GM21447 (cell line): Measurements from ENCODE around the gene CD300LB.
"Not testable (repeated sequence)": the region's sequence is repeated elsewhere in the genome, so short reads cannot be mapped to it uniquely, and the experiment has no call there.

Source experiments
- ATAC-seq: cut with Tn5 transposase; IDR thresholded peaks from one replicate; pipeline ENCODE4 v1.9.1; 2021; ENCODE audit not compliant: unreplicated experiment

The CD300LB gene

DNA sequence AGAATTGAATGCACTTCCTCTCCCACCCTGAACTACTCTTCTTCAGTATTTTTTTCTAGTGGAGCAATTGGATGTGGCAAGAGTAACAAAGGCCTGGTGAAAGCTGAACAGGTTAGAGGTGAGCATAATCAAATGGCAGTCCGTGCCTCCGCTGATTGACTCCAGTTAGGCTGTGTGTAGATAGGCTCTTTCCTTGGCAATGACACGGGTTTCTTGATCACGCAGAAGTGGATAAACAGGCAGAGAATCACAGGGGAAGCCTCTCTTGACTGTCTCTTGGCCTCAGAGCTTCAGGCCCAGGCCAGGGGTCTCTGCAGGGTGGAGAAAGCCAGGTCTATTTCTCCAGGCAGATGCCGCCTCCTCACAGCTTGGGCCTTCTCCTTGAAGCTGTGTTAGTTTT lies 4.2 kb downstream of the CD300LB start:
- ATAC-seq = no peak

DNA sequence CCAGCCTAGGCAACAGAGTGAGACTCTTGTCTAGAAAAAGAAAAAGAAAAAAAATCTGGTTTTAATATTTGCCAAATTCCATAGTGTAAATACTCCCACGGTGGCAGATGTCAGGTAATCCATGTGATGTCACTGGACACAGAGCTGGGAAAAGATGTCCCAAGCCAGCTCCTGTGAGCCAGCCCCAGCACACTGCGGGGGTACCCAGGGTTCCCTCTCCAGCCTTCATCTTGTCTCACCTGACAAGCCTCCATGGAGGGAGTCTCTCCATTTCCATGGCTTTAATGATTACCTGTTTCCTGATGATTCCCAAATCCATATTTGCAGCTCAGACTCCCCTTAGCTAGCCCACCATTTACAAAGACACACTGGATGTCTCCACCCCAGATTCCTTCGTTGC lies 4.6 kb downstream of the CD300LB start:
- ATAC-seq = no peak

DNA sequence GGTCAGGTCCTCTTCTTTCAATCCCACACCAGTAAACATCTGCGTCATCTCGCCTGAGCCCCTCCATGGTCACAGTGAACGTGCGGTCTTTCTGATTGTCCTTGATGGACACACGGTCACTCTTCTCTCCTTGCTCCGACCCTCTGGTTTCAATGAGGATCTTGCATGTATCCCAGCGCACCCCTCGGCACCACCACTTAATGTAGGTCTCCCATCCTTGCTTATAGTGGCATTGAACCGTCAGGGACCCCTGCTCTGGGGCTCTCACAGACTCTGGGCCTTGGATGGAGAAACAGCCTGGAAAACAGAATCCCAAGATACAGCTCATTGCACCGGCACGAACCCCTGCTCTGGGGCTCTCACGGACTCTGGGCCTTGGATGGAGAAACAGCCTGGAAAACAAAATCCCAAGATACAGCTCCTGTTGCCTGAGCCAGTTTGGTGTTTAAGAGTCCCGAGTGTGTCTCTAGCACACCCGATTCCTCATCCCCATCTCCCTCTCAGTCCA lies 5.4 kb downstream of the CD300LB start:
- no peak for ATAC-seq

DNA sequence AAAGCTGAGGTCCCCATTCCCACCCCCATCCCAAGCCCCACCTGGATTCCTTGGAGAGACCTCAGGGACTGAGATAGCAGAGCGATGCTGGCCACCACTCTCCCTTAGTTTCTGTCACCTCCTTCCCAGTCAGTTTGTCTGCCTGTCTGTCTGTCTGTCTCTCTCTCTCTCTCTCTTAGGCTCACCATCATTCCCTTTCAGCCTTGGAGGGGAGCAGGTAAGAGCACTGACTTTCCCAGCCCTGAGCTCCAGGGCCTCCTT lies 5.9 kb downstream of the CD300LB start:
- ATAC-seq = no peak

DNA sequence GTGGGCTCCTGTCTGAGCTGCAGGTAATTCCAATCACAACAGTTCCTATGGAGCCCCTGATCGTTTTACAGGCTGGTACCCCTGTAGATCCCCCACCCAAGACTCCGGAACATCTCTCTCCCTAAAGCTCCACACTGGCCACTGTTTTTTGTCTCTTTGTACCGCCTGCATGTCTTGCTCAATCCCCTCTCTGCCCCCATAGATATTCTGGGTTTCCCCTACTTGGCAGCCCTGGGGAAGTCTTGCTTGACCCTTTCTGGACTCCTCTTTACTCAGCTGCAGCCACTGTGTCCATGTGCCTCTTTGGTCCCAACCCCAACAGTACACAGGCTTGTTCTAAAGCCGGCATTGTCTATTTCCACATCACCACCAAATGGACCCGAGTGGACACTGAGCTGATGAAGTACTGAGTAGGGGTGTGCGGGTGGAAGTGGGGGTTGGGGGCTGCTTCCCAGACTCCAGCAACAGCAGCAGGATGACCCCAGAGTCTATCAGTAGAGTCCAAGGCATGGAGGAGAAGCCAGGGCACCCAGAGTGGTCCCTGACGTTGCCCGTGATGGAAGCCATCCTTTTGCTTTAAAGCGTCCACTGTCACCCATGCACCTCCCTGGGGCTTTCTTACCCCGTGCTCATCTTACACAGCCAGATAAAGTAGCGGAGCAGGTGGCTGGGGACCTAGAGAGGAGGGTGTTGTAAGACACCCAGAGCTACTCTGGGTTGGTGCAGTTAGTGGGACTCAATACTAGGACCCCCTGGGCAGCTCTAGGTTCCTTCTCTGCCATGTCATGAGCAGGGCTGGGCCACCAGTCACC lies 6.4 kb downstream of the CD300LB start:
- ATAC-seq = no peak

DNA sequence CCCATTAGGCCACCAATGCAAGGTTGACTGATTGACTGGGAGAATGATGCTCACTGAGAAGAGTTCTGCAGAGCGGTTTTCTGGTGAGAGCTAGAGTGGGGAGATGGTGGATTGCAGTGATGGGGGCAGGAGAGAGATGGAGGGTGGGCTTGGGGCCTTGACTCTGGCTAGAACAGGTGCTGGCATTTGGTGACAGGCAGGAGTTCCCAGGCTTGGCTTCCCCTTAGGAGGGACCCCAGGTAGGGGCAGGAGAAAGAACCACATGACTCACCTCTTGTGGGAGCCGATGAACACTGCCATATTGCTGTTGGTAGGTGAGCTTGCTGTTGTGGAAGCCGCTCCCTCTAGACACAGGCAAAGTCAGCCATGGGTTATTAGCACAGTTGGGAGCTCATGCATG lies 8.0 kb downstream of the CD300LB start:
- no peak for ATAC-seq

DNA sequence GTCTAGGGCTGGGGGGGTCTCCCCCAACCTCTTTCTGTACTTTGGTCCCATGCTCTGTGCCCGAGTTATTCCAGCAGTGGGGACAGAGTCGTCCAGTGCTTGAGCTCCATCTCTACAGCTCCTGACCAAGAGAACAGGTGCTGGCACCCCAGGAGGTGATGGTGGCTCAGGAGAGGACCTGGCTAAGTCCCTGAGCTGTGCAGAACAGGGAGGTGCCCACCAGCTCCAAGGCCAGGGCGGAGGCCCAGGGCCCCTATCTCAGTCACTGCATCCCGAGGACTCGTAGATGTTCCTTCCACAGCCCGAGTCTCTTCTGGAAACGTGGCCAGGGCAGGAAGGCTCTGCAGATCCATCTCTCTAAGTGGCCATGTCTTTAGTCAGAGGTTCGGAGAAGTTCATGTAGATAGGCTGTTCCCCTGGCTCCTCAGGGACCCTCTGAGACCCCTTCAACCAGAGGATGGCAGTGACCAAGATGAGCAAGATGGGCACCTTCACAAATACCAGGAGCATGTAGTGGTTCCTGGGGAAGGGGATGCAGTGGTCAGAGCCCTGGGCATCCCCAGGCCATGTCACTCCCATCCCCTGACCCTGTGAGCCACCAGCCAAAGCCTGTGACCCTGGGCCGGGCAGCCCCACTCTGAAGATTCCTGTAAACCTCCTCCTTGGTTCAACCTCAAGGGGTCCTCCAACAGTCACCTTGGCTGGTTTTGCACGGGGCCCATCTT lies 8.7 kb downstream of the CD300LB start:
- no peak for ATAC-seq

DNA sequence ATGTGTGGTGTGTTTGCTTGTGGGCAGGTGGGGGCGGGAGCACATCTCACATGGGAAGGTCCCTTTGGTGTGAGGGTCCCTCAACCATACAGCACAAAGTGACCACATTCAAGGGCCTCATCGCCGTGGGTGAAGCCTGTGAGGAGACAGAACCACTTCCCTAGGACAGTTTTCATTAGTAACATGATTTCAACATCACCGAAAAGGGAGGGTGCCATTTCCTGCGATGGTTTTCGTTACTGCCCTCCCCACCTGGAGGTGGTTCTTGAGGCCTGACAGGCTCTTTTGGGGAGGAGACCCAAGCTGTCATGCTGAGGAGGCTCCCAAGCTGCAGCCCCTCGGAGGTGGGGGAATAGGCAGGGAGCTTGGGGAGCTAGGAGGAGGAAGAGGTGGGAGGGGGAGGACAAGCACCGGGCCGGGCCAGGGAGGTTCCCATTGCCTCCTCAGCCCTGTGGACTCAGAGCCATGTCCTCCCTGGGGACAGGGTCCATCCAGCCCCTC lies 9.5 kb downstream of the CD300LB start:
- no peak for ATAC-seq

DNA sequence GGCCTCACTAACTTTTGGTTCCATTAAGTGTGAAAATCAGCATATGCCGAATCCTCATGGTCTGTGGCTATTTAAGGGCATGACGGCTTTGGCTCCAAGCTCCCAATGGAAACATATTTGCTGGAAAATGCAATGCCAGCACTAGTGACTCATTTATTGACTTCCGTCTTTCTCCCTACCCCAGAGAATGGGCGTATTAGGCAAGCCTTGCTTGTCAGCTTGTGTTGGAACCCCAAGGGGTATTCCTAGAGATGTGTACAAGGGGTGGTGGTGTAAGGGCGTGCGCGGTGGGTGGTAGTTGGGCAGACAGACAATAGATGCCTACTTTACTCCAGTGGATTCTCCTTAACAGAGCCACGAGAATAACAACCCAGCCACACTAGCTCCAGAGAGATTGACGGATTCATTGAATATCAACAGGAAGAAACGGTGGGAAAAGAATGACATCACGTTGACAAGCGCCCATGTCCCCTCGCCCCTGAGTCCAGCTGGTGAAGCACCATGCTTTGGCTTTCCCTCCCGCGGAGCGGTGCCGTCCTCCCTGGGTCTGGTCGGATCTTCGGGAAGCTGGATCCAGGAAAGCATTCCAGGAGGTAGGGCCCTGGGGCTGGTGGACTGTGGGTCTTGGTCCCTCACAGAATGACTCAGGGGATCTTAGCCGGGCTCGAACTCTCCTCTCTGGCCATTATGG lies 10.3 kb downstream of the CD300LB start:
- no peak for ATAC-seq

DNA sequence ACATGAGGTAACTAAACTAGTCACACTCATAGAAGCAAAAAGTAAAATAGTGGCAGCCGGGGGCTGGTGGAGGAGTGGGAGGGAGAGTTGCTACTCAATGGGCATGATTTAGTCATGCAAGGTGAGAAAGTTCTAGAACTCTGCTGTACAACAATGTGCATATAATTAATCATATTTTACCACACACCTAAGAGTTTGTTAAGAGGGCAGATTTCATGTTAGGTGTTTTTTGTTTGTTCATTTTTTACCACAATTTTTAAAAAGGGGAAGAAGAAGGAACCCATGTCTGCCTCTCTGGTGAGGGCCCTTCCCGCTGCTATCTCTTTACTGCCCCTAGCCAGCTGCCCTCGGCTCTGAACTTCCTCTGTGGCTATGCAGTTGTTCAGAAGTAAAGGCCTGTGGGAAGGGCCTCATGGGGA lies 11.2 kb downstream of the CD300LB start:
- ATAC-seq = no peak

DNA sequence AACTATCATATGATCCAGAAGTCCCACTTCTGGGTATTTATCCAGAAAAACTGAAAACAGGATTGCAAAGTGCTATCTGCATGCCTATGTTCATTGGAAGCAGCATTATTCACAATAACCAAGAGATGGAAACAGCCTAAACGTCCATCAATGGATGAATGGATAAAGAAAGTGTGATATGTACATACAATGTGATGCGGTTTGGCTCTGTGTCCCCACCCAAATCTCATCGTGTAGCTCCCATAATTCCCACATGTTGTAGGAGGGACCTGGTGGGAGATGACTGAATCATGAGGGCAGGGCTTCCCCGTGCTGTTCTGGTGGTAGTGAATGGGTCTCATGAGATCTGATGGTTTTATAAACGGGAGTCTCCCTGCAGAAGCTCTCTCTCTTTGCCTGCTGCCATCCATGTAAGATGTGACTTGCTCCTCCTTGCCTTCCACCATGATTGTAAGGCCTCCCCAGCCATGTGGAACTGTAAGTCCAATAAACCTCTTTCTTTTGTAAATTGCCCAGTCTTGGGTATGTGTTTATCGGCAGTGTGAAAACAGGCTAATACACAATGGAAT lies 12.8 kb downstream of the CD300LB start:
- not testable (repeated sequence) for ATAC-seq

DNA sequence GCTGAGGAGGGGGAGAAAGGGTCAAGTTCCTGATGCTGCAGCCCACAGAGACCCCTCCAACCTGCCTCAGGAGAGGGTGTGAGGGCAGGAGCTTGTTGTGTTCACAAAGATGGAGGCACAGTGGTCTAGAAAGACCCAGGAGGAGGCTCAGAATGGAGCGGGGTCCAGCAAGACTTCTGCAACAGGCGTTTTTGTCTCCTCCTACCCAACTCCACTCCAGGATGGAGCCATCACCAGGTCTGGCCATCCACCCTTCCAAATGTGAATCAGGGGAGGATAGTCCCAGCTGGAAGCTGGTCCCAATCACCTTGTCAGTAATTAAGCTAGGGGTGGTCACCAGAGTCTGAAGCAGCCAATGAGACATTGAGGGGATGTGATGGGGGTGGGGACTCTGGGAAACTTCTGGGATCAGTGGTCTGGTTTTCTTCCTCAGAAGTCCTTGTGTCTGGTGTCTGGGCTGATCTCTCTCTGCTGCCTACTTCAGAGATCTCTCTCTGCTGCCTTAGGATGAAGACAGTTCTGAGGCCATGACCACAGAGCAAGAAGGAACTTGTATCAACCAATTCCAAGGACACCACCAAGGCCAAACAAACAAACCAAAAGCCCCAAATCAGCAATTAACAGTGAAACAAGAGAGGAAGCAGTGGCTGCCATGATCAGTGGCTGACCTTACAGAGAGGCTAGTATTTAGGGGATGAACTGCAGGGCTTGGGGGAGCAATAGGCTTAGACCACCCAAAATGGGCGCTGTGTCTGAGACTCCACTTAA lies 14.5 kb downstream of the CD300LB start:
- no peak for ATAC-seq

DNA sequence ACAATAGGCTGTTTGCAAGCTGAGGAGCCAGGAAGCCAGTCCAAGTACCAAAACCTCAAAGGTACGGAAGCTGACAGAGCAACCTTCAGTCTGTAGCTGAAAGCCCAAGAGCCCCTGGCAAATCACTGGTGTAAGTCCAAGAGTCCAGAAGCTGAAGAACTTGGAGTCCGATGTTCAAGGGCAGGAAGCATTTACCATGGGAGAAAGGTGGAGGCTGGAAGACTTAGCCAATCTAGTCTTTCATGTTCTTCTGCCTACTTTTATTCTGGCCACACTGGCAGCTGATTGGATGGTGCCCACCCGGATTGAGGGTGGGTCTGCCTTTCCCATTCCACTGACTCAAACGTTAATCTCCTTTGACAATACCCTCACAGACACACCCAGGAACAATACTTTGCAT lies 15.3 kb downstream of the CD300LB start:
- no peak for ATAC-seq

DNA sequence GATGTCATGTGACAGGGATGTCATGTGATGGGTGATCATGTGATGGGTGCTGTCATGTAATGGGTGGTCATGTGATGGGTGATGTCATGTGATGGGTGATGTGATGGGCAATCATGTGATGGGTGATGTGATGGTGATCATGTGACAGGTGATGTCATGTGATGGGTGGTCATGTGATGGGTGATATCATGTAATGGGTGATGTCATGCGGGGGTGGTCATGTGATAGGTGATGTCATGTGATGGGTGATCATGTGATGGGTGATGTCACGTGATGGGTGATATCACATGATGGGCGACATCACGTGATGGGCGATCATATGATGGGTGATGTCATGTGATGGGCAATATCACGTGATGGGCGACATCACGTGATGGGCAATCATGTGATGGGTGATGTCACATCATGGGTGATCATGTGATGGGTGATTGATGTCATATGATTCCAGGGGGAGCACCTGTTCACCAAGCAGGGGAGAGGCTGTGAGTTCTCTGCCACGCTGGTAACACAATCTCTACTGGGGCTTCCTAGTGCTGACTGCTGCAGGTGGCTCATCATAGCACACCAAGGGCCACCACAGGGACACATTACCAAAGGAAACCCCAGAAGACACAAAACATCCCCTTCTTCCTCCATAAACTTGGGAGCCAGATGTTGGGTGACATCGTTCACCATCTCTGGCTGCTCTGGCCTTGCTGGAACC lies 16.5 kb downstream of the CD300LB start:
- ATAC-seq = no peak

DNA sequence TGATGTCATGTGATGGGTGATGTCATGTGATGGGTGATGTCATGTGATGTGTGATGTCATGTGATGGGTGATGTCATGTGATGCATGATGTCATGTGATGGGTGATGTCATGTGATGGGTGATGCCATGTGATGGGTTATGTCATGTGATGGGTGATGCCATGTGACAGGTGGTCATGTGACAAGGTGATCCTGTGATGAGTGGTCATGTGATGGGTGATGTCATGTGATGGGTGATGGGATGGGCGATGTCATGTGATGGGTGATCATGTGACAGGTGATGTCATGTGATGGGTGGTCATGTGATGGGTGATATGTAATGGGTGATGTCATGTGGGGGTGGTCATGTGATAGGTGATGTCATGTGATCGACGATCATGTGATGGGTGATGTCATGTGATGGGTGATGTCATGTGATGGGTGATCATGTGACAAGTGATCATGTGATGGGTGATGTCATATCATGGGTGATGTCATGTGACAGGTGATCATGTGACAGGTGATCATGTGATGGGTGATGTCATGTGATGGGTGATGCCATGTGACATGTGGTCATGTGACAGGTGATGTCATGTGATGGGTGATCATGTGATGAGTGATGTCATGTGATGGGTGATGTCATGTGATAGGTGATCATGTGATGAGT lies 17.2 kb downstream of the CD300LB start:
- ATAC-seq = no peak

DNA sequence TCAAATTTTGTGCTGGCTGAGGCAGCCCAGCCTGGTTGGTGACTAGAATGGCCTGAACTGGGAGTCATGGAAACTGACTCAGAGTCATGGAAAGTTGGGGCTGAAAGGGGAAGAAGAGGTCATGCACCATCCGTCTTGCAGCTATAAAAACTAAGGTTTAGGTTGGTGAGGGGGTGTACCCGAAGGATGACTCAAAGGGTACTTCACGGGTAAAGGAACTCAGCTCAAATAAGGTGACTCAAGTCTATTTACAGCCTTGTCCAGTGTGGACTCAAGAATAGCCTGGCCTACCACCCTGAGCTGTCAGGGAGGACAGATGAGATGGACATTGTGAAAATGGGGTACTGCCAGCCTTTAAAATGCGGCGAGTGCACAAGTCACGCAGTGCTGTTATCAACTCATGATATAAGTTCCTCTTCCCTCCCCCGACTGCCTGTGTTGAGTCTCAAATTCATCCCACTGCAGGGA lies 18.6 kb downstream of the CD300LB start:
- ATAC-seq = peak; percentile 72

DNA sequence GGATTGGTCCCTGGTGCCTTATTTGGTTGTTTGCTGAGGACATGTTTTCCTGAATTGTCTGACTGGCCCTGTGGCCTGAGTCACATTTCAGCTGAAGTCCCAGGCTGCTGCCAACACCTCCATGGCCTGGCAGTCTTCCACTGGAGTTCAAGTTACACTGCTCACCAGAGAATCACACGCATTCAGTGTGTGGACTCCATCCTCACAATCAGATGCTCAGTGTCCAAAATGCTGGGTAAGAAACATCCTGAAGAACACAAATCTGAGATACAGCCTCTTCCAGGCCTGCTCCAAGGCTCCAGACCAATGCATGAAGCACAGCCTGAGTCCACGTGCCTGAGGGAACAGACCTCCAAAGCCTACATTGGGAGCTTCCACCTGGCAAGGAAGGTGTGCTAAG lies 19.2 kb downstream of the CD300LB start:
- no peak for ATAC-seq

DNA sequence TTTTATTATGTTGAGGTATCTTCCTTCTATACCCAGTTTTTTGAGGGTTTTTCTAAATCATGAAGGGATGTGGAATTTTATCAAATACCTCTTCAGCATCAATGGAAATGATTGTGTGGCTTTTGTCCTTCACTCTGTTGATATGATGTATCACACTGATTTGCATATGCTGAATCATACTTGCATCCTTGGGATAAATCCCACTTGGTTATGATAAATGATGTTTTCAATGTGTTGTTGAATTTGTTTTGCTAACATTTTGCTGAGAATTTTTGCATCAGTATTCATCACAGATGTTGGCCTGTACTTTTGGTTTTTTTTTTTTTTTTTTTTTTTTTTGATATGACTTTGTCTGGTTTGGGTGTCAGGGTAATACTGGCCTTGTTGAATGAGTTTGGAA lies 23.1 kb downstream of the CD300LB start:
- no peak for ATAC-seq

DNA sequence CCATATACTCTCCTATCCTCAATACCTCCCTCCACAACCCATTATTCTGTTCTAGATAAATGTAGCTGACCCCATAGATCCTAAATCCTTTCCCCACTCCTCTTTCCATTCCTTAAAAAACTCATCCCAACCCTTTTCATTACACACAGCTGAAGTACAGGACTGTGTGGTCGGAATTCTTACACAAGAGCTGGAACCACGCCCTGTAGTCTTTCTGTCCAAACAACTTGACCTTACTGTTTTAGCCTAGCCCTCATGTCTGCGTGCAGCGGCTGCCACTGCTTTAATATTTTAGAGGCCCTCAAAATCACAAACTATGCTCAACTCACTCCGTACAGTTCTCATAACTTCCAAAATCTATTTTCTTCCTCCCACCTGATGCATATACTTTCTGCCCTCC lies 27.3 kb downstream of the CD300LB start:
- not testable (repeated sequence) for ATAC-seq
